Panc1 (cell line): Measurements from ENCODE around the gene ARAF. TPM values are rescaled to one million over a fixed set of nuclear protein-coding genes. Genes with fewer than 3 reads are reported as not detected.

Experiments
- ATAC-seq: fragments of 200-7000 bp; cut with Tn5 transposase; 2 replicates; pipeline ENCODE4 v1.9.1; 2020; ENCODE audit warnings: mild to moderate bottlenecking, moderate library complexity
- BruUV-seq: library from RNA; stranded (reverse); fragments of 400-500 nt; replicated peaks from 2 replicates; lab custom pipeline; 2021; lab: Mats Ljungman, UMichigan
- CTCF ChIA-PET: fragments of 300-600 bp; sonication (Branson Sonifier 250); formaldehyde crosslinking; loops from one replicate; lab custom pipeline; 2022; ENCODE audit warnings: antibody characterized with exemption; lab: Charles Lee
- POLR2A ChIA-PET: fragments of 300-600 bp; sonication (Branson Sonifier 250); formaldehyde crosslinking; loops from one replicate; lab custom pipeline; 2022; ENCODE audit warnings: antibody characterized with exemption; lab: Charles Lee
- DNase-seq: peaks from one replicate; pipeline ENCODE4 v3.0.0-alpha.2; 2010; ENCODE audit warnings: low read depth, low spot score
- H3K27ac ChIP-seq: 2 replicates; pipeline ENCODE4 v1.5.1; 2011; ENCODE audit warnings: mild to moderate bottlenecking, low read length, inconsistent platforms
- H3K27me3 ChIP-seq: fragments of 200-500 bp; sonication (Bioruptor generic); 2 replicates; pipeline ENCODE4 v1.6.0; 2014; ENCODE audit warnings: low read length, inconsistent platforms; ENCODE audit not compliant: control insufficient read depth, insufficient read depth
- H3K36me3 ChIP-seq: fragments of 200-500 bp; sonication (Bioruptor generic); 2 replicates; pipeline ENCODE4 v1.5.1; 2014; ENCODE audit warnings: inconsistent platforms, mild to moderate bottlenecking, low read length, moderate library complexity; ENCODE audit not compliant: control insufficient read depth, insufficient read depth
- H3K4me1 ChIP-seq: 2 replicates; pipeline ENCODE4 v1.5.1; 2011; ENCODE audit warnings: inconsistent platforms, mild to moderate bottlenecking, low read length, moderate library complexity; ENCODE audit not compliant: control insufficient read depth, insufficient read depth
- H3K4me3 ChIP-seq, 2 experiments: 2 replicates each; pipeline ENCODE4 v1.5.1; 2011 to 2012; ENCODE audit warnings: low read depth in 2 of 2, low read length in 2 of 2, mild to moderate bottlenecking in 2 of 2, inconsistent platforms in 1 of 2, moderate library complexity in 1 of 2
- H3K9me3 ChIP-seq: fragments of 200-500 bp; sonication (Bioruptor generic); 2 replicates; pipeline ENCODE4 v1.5.1; 2014; ENCODE audit warnings: low read depth, mild to moderate bottlenecking, inconsistent platforms, low read length, moderate library complexity; ENCODE audit not compliant: control insufficient read depth, insufficient read depth
- POLR2AphosphoS5 ChIP-seq: IDR thresholded peaks from 2 replicates; pipeline ENCODE4 v1.6.1; 2012; ENCODE audit warnings: mild to moderate bottlenecking, low read depth, low read length, moderate library complexity
- SIN3A ChIP-seq: IDR thresholded peaks from 2 replicates; pipeline ENCODE4 v1.6.1; 2012; ENCODE audit warnings: low read depth, mild to moderate bottlenecking, low read length, moderate library complexity, borderline replicate concordance; ENCODE audit not compliant: insufficient read depth
- TCF7L2 ChIP-seq: IDR thresholded peaks from 2 replicates; pipeline ENCODE4 v1.6.1; 2011; ENCODE audit warnings: mild to moderate bottlenecking, low read depth, low read length, inconsistent platforms
- in situ Hi-C: cut with HindIII; loops from 2 replicates; pipeline ENCODE4 v1.10.0; 2016; ENCODE audit warnings: low sequenced_read_pairs, low pct_unique_long_range_greater_than_20kb
- intact Hi-C: fragments of 100-400 bp; cut with micrococcal nuclease; formaldehyde crosslinking; loops from one replicate; pipeline ENCODE4 v1.10.0; 2022; ENCODE audit not compliant: unreplicated experiment
- total RNA-seq: library from RNA; stranded (reverse); gene quantifications from one replicate; pipeline ENCODE4 v1.2.1, GENCODE V29; 2021; ENCODE audit not compliant: unreplicated experiment
- TF ChIP-seq, protein P1 (sequence below): fragments of 450-650 bp; IDR thresholded peaks from 2 replicates; pipeline ENCODE4 v1.5.1; 2017; ENCODE audit warnings: mild to moderate bottlenecking
- TF ChIP-seq, protein P2 (sequence below), 2 experiments: IDR thresholded peaks; 2 replicates each; pipeline ENCODE4 v1.6.1; 2011 to 2012; ENCODE audit warnings: low read depth in 2 of 2, control low read depth in 1 of 2, low read length in 1 of 2, mild to moderate bottlenecking in 1 of 2, moderate library complexity in 1 of 2; ENCODE audit not compliant: insufficient read depth in 1 of 2

The ARAF gene
- total RNA-seq, 1 experiment from 2014 or later = 87.9 TPM

DNA sequence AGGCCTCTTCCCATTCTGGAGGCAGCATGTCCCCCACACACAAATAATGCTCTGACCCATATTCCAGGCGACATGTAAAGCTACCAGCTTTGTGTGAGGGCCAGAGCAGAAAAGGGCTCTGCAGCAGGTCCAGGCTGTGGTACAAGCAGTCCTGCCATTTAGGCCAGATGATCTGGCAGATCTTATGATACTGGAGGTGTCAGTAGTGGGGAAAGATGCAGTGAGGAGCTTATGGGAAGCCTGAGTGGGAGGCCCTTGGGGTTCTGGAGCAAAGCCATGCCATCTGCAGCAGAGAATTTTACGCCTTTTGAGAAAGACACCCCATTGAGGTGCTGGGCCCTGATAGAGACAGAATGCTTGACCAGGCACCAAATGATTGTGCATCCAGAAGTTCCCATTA, 50.9 kb downstream of the ARAF start:
- in situ Hi-C loops (no loop called here), intact Hi-C loops (no loop called here)
- DNase-seq (no peak), ATAC-seq (no peak)
- ChIA-PET POLR2A (no interaction called here), CTCF (no interaction called here)
- no TSS peak for BruUV-seq
- no peak overlapping the region for H3K4me3 ChIP-seq
- H3K4me1 ChIP-seq = peaks cover 2% of the 10 kb centered on the region; the same call in 1 of the 2 replicates
- TF ChIP-seq SIN3A = no peak
- TF ChIP-seq, protein P1, sequence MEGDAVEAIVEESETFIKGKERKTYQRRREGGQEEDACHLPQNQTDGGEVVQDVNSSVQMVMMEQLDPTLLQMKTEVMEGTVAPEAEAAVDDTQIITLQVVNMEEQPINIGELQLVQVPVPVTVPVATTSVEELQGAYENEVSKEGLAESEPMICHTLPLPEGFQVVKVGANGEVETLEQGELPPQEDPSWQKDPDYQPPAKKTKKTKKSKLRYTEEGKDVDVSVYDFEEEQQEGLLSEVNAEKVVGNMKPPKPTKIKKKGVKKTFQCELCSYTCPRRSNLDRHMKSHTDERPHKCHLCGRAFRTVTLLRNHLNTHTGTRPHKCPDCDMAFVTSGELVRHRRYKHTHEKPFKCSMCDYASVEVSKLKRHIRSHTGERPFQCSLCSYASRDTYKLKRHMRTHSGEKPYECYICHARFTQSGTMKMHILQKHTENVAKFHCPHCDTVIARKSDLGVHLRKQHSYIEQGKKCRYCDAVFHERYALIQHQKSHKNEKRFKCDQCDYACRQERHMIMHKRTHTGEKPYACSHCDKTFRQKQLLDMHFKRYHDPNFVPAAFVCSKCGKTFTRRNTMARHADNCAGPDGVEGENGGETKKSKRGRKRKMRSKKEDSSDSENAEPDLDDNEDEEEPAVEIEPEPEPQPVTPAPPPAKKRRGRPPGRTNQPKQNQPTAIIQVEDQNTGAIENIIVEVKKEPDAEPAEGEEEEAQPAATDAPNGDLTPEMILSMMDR = no peak
- TF ChIP-seq POLR2AphosphoS5 = no peak
- TF ChIP-seq TCF7L2 = no peak
- TF ChIP-seq, protein P2, sequence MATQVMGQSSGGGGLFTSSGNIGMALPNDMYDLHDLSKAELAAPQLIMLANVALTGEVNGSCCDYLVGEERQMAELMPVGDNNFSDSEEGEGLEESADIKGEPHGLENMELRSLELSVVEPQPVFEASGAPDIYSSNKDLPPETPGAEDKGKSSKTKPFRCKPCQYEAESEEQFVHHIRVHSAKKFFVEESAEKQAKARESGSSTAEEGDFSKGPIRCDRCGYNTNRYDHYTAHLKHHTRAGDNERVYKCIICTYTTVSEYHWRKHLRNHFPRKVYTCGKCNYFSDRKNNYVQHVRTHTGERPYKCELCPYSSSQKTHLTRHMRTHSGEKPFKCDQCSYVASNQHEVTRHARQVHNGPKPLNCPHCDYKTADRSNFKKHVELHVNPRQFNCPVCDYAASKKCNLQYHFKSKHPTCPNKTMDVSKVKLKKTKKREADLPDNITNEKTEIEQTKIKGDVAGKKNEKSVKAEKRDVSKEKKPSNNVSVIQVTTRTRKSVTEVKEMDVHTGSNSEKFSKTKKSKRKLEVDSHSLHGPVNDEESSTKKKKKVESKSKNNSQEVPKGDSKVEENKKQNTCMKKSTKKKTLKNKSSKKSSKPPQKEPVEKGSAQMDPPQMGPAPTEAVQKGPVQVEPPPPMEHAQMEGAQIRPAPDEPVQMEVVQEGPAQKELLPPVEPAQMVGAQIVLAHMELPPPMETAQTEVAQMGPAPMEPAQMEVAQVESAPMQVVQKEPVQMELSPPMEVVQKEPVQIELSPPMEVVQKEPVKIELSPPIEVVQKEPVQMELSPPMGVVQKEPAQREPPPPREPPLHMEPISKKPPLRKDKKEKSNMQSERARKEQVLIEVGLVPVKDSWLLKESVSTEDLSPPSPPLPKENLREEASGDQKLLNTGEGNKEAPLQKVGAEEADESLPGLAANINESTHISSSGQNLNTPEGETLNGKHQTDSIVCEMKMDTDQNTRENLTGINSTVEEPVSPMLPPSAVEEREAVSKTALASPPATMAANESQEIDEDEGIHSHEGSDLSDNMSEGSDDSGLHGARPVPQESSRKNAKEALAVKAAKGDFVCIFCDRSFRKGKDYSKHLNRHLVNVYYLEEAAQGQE (IDR thresholded peaks at IDR 0.05; ENCODE audit: insufficient read depth in 1 of 2, low read depth in 2 of 2, low read length in 1 of 2) = no peak
- no peaks in the 10 kb centered on the region for H3K36me3 ChIP-seq
- H3K27me3 ChIP-seq = no peaks in the 10 kb centered on the region
- no peaks in the 10 kb centered on the region for H3K9me3 ChIP-seq
- H3K27ac ChIP-seq = no peak overlapping the region

DNA sequence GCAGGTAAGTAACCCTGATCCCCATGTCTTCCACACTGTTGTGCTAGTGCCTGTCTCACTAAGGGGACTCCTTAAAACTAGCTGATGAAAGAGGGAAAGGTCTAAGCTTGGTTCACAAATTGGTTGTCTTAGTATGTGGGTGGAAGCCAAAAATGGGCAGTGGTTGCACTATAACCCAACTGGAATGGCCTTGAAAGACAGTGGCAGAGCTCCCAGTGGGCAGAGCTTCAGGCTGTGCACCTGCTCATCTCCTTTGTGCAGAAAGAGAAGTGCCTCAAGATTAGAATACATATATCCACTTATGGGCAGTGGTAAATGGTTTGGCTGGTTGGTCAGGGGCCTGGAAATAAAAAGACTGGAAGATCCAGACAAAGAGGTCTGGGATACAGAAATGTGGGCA, 51.4 kb downstream of the ARAF start:
- ChIA-PET CTCF (no interaction called here), POLR2A (no interaction called here)
- intact Hi-C loops (no loop called here), in situ Hi-C loops (no loop called here)
- TF ChIP-seq SIN3A (no peak), POLR2AphosphoS5 (no peak), TCF7L2 (no peak)
- TF ChIP-seq, protein P2 (IDR thresholded peaks at IDR 0.05; ENCODE audit: insufficient read depth in 1 of 2, low read depth in 2 of 2, low read length in 1 of 2) = no peak
- TF ChIP-seq, protein P1 = no peak
- H3K36me3 ChIP-seq = no peaks in the 10 kb centered on the region
- BruUV-seq = no TSS peak
- H3K27ac ChIP-seq = no peak overlapping the region
- H3K4me1 ChIP-seq = peaks cover 2% of the 10 kb centered on the region; the same call in 1 of the 2 replicates
- H3K27me3 ChIP-seq = no peaks in the 10 kb centered on the region
- no peak for DNase-seq
- H3K9me3 ChIP-seq = no peaks in the 10 kb centered on the region
- ATAC-seq = no peak
- no peak overlapping the region for H3K4me3 ChIP-seq
